GM21737 (cell line): ENCODE data around the gene SPSB1.

Experiments used
- ATAC-seq: cut with Tn5 transposase; IDR thresholded peaks from one replicate; pipeline ENCODE4 v1.9.1; 2021; ENCODE audit warnings: mild to moderate bottlenecking, moderate library complexity; ENCODE audit not compliant: unreplicated experiment

SPSB1 gene

GRCh38 chr1:9361630-9362260 is 69.1 kb downstream of the SPSB1 start:
- ATAC-seq = no peak

GRCh38 chr1:9362488-9362887 is 69.8 kb downstream of the SPSB1 start:
- ATAC-seq = no peak

GRCh38 chr1:9363061-9363471 is 70.4 kb downstream of the SPSB1 start:
- ATAC-seq = no peak

GRCh38 chr1:9366298-9366697 is 73.6 kb downstream of the SPSB1 start:
- ATAC-seq = no peak

- ATAC-seq = no peak
These were observed 74.5 kb downstream of the SPSB1 start for GRCh38 chr1:9366943-9367780.

- ATAC-seq = no peak
These were observed 75.1 kb downstream of the SPSB1 start for GRCh38 chr1:9367806-9368205.

- ATAC-seq = no peak
These were observed 75.7 kb downstream of the SPSB1 start for GRCh38 chr1:9368356-9368755.

GRCh38 chr1:9369964-9370788 is 77.5 kb downstream of the SPSB1 start:
- no peak for ATAC-seq

- no peak for ATAC-seq
These were observed 78.8 kb downstream of the SPSB1 start for GRCh38 chr1:9371391-9371935.

- ATAC-seq = no peak
These were observed 79.3 kb downstream of the SPSB1 start for GRCh38 chr1:9371951-9372350.

GRCh38 chr1:9373619-9374018 is 80.9 kb downstream of the SPSB1 start:
- ATAC-seq = no peak

GRCh38 chr1:9374748-9375341 is 82.2 kb downstream of the SPSB1 start:
- ATAC-seq = no peak

- ATAC-seq = no peak
These were observed 83.2 kb downstream of the SPSB1 start for GRCh38 chr1:9375912-9376311.

GRCh38 chr1:9376430-9376829 is 83.7 kb downstream of the SPSB1 start:
- ATAC-seq = no peak

GRCh38 chr1:9376886-9377333 is 84.2 kb downstream of the SPSB1 start:
- ATAC-seq = no peak

- no peak for ATAC-seq
These were observed 86.1 kb downstream of the SPSB1 start for GRCh38 chr1:9378801-9379200.

- ATAC-seq = no peak
These were observed 88.0 kb downstream of the SPSB1 start for GRCh38 chr1:9380711-9381110.

- ATAC-seq = no peak
These were observed 90.2 kb downstream of the SPSB1 start for GRCh38 chr1:9382643-9383491.

- no peak for ATAC-seq
These were observed 91.4 kb downstream of the SPSB1 start for GRCh38 chr1:9384128-9384527.

GRCh38 chr1:9384751-9385245 is 92.1 kb downstream of the SPSB1 start:
- no peak for ATAC-seq
